Aorta (tissue), 5 donors: ENCODE data around the gene MYLK. TPM values are rescaled to one million over a fixed set of nuclear protein-coding genes. Genes with fewer than 3 reads are reported as not detected.

Source experiments
- ATAC-seq: fragments of 200-7000 bp; cut with Tn5 transposase; one replicate; pipeline ENCODE4 v1.9.1; 2022; ENCODE audit warnings: moderate library complexity; ENCODE audit not compliant: low FRiP score
- DNase-seq, 2 donors: peaks; one replicate each; pipeline ENCODE4 v3.0.0-alpha.2; 2020
- H3K27ac ChIP-seq, 2 donors: one replicate each; pipeline ENCODE4 v1.5.1; 2013; ENCODE audit warnings: low read length in 2 of 2, mild to moderate bottlenecking in 2 of 2, moderate library complexity in 2 of 2, control low read depth in 1 of 2, inconsistent platforms in 1 of 2, low read depth in 1 of 2
- H3K27me3 ChIP-seq, 2 donors: one replicate each; pipeline ENCODE4 v1.6.1; 2013; ENCODE audit warnings: control low read depth in 1 of 2, low read length in 1 of 2, mild to moderate bottlenecking in 1 of 2, moderate library complexity in 1 of 2; ENCODE audit not compliant: insufficient read depth in 2 of 2, control insufficient read depth in 1 of 2
- H3K36me3 ChIP-seq, 2 donors: one replicate each; pipeline ENCODE4 v1.6.1; 2013; ENCODE audit warnings: control low read depth in 1 of 2, low read length in 1 of 2, mild to moderate bottlenecking in 1 of 2; ENCODE audit not compliant: insufficient read depth in 2 of 2, control insufficient read depth in 1 of 2
- H3K4me1 ChIP-seq, 2 donors: one replicate each; pipeline ENCODE4 v1.6.1; 2013; ENCODE audit warnings: low read length in 2 of 2, control low read depth in 1 of 2, mild to moderate bottlenecking in 1 of 2, moderate library complexity in 1 of 2; ENCODE audit not compliant: insufficient read depth in 2 of 2, control insufficient read depth in 1 of 2
- H3K4me3 ChIP-seq, 2 donors: one replicate each; pipeline ENCODE4 v1.5.1; 2013; ENCODE audit warnings: low read length in 2 of 2, control low read depth in 1 of 2, mild to moderate bottlenecking in 1 of 2
- H3K9me3 ChIP-seq: one replicate; pipeline ENCODE4 v1.6.1; 2013; ENCODE audit warnings: mild to moderate bottlenecking, low read length; ENCODE audit not compliant: control insufficient read depth
- WGBS, 2 donors: extraction: QIAGEN DNeasy Blood & Tissue Kit; methylation state at CpG; one replicate each; pipeline ENCODE4 v1.1.7; 2013; 5-methylcytosine and 5-hydroxymethylcytosine counted together
- intact Hi-C, 2 donors: fragments of 100-400 bp; cut with DNase I; formaldehyde crosslinking; loops; one replicate each; pipeline versions ENCODE4 v1.14.2 to v1.15.0; 2022
- polyA plus RNA-seq, 2 donors: library from polyadenylated mRNA; stranded (reverse); fragments of 200-250 nt; gene quantifications; one replicate each; pipeline ENCODE4 v1.2.3, GENCODE V29; 2013
- total RNA-seq, 2 donors: library from RNA; stranded (reverse); fragmentation: NEBNext Ultra II Directional; extraction: Animal tissue kit (Norgen Biotek cat#: 25700); gene quantifications; one replicate each; pipeline ENCODE4 v1.2.1, GENCODE V29; 2021
- donor health status: healthy with polysubstance abuse.
- donor health status: Bipolar disorder and iron deficiency.
- donor health status: DM: no; HTN: no; CAD: no.
- donor health status: DM: no; HTN: no; CAD: no.
- donor health status: DM: yes; HTN: yes; CAD: no.

The MYLK gene
- total and polyA plus RNA-seq, 4 donors = 134 to 786 (median 314) TPM

DNA sequence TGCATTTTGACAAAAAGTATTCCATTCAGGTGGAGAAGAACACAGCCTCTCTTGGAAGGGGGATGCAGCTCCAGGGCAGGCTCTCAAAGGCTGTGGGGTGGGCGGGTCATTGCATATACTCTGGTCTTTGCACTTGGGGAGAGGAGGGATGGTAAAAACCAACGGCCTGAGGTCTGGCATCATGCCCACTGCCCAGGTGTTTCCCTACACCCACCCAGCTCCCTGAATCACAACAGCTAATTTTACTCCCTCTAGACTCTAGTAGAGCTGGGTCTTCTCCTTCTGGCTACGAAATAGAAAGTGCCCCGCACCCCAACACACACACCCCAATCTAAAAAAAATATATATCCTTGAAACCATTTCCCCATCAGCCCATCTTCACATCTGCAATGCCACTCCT lies 1.0 kb downstream of the MYLK start:
- Histone ChIP-seq H3K27me3 (no peaks in the 10 kb centered on the region), H3K4me3 (peak overlapping the region; percentile 74 to 90), H3K36me3 (peaks cover 0 to 2% of the 10 kb centered on the region in 2 donors), H3K9me3 (no peaks in the 10 kb centered on the region), H3K4me1 (peaks cover 0 to 1% of the 10 kb centered on the region in 2 donors), H3K27ac (peak overlapping the region in 1 of 2 donors; percentile 30)
- WGBS, 2 donors = 36 to 47% methylated on average over 4 of the region's 4 CpGs
- intact Hi-C loops = loop anchor here (5.0 kb wide), 5 partner anchors 66 to 161 kb away; no protein-coding TSS in a partner anchor
- no peak for DNase-seq
- ATAC-seq = no peak

DNA sequence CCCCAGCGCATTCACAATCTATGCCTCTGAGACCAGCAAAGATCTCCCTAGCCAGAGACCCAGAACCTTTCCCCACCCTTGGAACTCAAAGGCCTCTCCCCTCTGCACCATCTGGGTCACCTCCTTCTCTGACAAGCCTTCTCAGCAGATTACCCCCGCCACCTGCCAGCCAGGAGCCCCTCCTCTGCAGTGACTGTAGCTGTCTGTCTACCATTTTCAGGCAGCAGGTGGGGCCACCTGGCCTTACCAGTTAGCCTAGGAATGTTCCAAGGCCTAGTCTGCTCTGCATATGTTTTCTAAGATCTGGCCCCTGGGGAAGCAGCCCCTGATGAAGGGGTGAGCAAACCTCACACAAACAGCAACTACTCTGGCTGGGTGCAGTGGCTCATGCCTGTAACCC lies 2.4 kb downstream of the MYLK start:
- intact Hi-C loops = loop anchor here (5.0 kb wide), 5 partner anchors 64 to 159 kb away; no protein-coding TSS in a partner anchor
- DNase-seq (no peak), ATAC-seq (no peak)
- Histone ChIP-seq H3K9me3 (no peaks in the 10 kb centered on the region), H3K27me3 (no peaks in the 10 kb centered on the region), H3K4me3 (no peak overlapping the region), H3K36me3 (peaks cover 0 to 4% of the 10 kb centered on the region in 2 donors), H3K27ac (peak overlapping the region; percentile 23 to 70), H3K4me1 (peaks cover 0 to 1% of the 10 kb centered on the region in 2 donors)
- WGBS, 2 donors = 92 to 98% methylated on average over 2 of the region's 2 CpGs

DNA sequence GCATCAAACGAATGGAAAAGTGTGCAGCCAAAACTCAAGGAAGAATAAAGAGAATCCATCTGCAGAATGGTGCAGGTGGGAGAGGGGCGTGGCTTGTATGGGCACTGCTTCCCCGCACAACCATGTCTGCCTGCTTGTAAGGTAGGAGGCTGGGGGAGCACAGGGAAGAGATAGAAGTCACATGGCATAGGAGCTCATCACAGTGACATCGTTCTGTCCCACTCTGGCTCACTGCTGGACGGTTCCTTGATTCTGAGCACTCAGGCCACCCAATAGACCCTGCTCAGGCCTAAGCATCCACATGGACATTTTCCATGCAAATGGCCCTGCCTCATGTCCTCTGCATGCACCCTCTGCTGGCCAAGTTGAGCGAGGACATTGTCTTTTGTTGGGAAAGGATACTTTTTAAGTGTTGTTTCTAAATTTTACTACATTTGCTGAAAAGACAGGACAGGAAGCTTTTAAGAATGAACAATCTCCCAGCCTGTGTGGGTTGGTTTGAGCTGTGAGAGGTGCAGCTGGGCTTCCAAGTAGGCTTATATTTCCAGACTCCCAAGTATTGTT lies 3.1 kb downstream of the MYLK start:
- ATAC-seq = no peak
- no peak for DNase-seq
- no peaks in the 10 kb centered on the region for H3K27me3 ChIP-seq
- H3K4me3 ChIP-seq = no peak overlapping the region
- H3K9me3 ChIP-seq = no peaks in the 10 kb centered on the region
- peaks cover 0 to 4% of the 10 kb centered on the region in 2 donors for H3K36me3 ChIP-seq
- H3K27ac ChIP-seq = peak overlapping the region in 1 of 2 donors; percentile 30
- intact Hi-C loops = loop anchor here (5.0 kb wide), 5 partner anchors 64 to 159 kb away; no protein-coding TSS in a partner anchor
- 78 to 80% methylated on average over 6 of the region's 6 CpGs for WGBS, 2 donors
- H3K4me1 ChIP-seq = peaks cover 0 to 1% of the 10 kb centered on the region in 2 donors

DNA sequence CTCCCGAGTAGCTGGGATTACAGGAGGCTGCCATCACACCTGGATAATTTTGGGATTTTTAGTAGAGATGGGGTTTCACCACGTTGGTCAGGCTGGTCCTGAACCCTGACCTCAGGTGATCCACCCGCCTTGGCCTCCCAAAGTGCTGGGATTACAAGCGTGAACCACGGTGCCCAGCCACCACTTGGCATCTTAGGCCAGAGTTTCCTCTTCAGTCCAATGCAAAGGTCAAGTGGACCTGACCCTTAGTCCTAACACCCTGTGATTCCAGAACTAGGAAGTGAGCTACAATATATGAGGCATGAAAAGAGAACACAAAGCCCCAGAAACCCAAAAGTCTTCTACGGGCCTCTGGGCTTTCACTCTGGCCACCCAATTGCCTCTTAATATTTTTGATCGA lies 5.3 kb downstream of the MYLK start:
- intact Hi-C loops = loop anchor here in 1 of 2 donors (10.0 kb wide), 1 partner anchor 224 kb away; no protein-coding TSS in a partner anchor
- ATAC-seq = no peak
- no peak for DNase-seq
- Histone ChIP-seq H3K4me3 (no peak overlapping the region), H3K27me3 (no peaks in the 10 kb centered on the region), H3K27ac (peak overlapping the region in 1 of 2 donors; percentile 49), H3K36me3 (peaks cover 0 to 4% of the 10 kb centered on the region in 2 donors), H3K4me1 (peaks cover 0 to 1% of the 10 kb centered on the region in 2 donors), H3K9me3 (no peaks in the 10 kb centered on the region)
- 90% methylated on average over 7 of the region's 7 CpGs for WGBS, 2 donors

DNA sequence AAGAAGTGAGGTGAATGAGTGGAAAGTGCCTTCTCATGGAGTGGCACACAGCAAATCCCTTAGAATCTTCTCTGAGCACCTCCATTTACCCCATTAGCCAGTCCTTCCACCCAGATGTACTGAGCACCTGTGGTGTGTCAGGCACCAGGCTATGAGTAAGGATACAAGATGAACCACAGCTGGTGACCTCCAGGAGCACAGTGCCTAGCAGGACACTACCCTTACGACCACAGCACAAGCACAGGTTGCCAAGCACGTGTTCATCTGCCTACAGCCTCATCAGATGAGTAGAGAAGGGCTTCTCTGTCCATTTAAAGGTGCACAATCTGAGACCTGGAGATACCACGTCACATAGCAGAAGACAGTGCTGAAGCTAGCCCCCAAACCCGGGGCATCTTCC lies 6.2 kb downstream of the MYLK start:
- 83 to 87% methylated on average over 4 of the region's 4 CpGs for WGBS, 2 donors
- Histone ChIP-seq H3K27ac (peak overlapping the region in 1 of 2 donors; percentile 42), H3K27me3 (no peaks in the 10 kb centered on the region), H3K4me1 (peaks cover 0 to 1% of the 10 kb centered on the region in 2 donors), H3K9me3 (no peaks in the 10 kb centered on the region), H3K36me3 (peaks cover 0 to 4% of the 10 kb centered on the region in 2 donors), H3K4me3 (no peak overlapping the region)
- no peak for ATAC-seq
- DNase-seq = no peak
- intact Hi-C loops = loop anchor here (2.0 to 10.0 kb wide), 2 partner anchors 55 to 223 kb away; no protein-coding TSS in a partner anchor

DNA sequence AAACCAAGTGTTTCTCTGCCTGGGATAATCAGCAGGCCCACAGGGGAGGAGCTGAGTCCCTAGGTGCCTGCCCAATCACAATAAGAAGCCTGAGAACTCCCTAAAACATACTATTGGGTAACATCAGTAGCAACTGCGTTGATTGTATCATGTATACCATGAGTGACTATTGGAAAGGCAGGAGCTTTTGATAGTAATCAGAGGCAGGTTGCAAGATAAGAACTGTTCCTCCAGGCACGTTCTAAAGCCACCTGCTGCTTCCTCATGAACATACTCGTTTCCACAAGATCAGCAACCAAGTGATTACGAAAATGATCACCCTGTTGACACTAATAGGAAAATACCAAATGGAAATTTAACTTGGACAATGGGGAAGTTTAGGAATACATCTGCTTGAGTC lies 6.7 kb downstream of the MYLK start:
- DNase-seq (no peak), ATAC-seq (no peak)
- H3K27me3 ChIP-seq = no peaks in the 10 kb centered on the region
- 58 to 62% methylated on average over 4 of the region's 4 CpGs for WGBS, 2 donors
- no peaks in the 10 kb centered on the region for H3K9me3 ChIP-seq
- peak overlapping the region; percentile 23 to 46 for H3K27ac ChIP-seq
- peaks cover 2 to 3% of the 10 kb centered on the region in 2 donors for H3K4me1 ChIP-seq
- intact Hi-C loops = loop anchor here (2.0 to 10.0 kb wide), 2 partner anchors 55 to 223 kb away; no protein-coding TSS in a partner anchor
- no peak overlapping the region for H3K4me3 ChIP-seq
- peaks cover 0 to 4% of the 10 kb centered on the region in 2 donors for H3K36me3 ChIP-seq

DNA sequence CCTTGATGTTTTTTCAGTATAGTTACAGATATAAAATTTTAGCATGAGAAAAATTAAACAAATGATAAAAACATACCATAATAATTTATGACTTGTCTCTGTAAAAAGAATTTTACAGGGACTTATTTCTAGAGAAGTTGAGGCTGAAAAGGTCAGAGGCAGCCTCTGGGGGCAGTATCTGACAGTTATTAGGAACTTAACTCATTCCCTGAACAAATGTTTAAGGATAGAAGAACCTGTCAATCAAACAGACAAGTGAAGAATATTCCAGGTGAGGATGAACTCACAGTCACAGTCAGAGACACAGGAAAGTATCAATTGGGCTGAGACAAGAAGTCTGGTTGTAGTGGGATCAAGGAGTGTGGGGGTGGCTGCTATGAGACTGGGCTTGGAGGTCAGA lies 7.3 kb downstream of the MYLK start:
- peaks cover 4% of the 10 kb centered on the region in 2 donors for H3K4me1 ChIP-seq
- H3K27me3 ChIP-seq = no peaks in the 10 kb centered on the region
- peak overlapping the region; percentile 23 to 46 for H3K27ac ChIP-seq
- H3K9me3 ChIP-seq = no peaks in the 10 kb centered on the region
- H3K36me3 ChIP-seq = peaks cover 0 to 4% of the 10 kb centered on the region in 2 donors
- ATAC-seq = no peak
- intact Hi-C loops = loop anchor here (2.0 to 10.0 kb wide), 2 partner anchors 56 to 222 kb away; no protein-coding TSS in a partner anchor
- H3K4me3 ChIP-seq = no peak overlapping the region
- DNase-seq = no peak

DNA sequence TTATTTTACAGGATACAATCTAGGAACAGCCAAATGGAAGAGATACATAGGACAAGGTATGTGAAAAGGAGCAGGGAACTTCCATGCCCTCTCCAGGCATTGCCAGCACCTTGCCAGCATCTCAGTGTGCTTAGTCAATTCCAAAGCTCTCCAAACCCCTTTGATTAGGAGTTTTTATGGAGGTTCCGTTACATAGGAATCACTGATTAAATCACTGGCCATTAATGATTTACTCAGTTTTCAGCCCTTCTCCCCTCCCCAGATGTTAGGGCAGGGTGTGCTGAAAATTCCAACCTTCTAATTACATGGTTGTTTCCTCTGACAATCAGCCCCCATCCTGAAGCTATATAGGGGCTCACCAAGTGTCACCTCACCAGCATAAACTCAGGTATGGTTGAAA lies 11.5 kb downstream of the MYLK start:
- no peak for ATAC-seq
- peaks cover 5 to 12% of the 10 kb centered on the region in 2 donors for H3K4me1 ChIP-seq
- H3K27me3 ChIP-seq = no peaks in the 10 kb centered on the region
- no peaks in the 10 kb centered on the region for H3K9me3 ChIP-seq
- no peak for DNase-seq
- WGBS, 2 donors = 88 to 90% methylated on average over 1 of the region's 1 CpG
- H3K36me3 ChIP-seq = no peaks in the 10 kb centered on the region
- peak overlapping the region; percentile 37 to 66 for H3K27ac ChIP-seq
- no peak overlapping the region for H3K4me3 ChIP-seq
- intact Hi-C loops = loop anchor here in 1 of 2 donors (10.0 kb wide), 1 partner anchor 218 kb away; no protein-coding TSS in a partner anchor

DNA sequence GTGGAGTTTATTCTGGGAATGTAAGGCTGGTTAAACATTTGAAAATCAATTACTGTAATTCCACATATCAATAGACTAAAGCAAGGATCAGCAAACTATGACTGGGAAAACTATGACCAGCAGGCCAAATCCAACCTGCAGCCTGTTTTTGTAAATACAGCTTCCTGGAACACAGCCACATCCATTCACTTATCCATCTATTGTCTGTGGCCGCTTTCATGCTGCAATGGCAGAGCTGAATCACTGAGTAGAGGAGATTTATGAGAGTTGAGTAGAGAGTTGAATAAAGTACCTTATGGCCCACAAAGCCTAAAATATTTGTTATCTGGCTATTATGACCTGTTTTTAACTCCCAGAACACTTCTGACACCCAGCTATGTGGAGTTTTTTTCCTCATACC lies 12.2 kb downstream of the MYLK start:
- H3K4me3 ChIP-seq = no peak overlapping the region
- ATAC-seq = no peak
- no peaks in the 10 kb centered on the region for H3K27me3 ChIP-seq
- no peak for DNase-seq
- intact Hi-C loops = loop anchor here in 1 of 2 donors (10.0 kb wide), 1 partner anchor 217 kb away; no protein-coding TSS in a partner anchor
- WGBS, 2 donors = 92 to 96% methylated on average over 1 of the region's 1 CpG
- H3K4me1 ChIP-seq = peaks cover 5 to 12% of the 10 kb centered on the region in 2 donors
- no peaks in the 10 kb centered on the region for H3K36me3 ChIP-seq
- H3K27ac ChIP-seq = peak overlapping the region in 1 of 2 donors; percentile 37
- H3K9me3 ChIP-seq = no peaks in the 10 kb centered on the region
